ENCODE data around the gene INVS.
A peak's percentile ranks its signal among the peaks of the same experiment; 100 is the strongest.

The INVS gene

DNA sequence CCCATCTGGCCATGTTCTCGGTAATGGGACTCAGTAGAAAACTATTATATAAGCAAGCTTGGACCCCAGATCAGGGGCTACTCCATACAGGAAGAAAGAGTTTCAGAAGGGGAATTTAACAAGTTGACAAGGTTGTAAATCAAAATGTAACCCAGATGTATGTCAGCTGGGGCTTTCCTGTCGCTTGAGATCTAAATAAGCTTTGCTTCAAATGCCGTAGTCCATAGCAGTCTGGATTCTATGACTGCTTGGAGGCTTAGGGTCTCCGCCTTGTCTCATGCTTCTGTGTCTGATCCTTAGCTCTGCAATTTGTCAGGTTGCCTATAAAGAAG, 183.3 kb downstream of the INVS start:
- TF ChIP-seq, protein P1, sequence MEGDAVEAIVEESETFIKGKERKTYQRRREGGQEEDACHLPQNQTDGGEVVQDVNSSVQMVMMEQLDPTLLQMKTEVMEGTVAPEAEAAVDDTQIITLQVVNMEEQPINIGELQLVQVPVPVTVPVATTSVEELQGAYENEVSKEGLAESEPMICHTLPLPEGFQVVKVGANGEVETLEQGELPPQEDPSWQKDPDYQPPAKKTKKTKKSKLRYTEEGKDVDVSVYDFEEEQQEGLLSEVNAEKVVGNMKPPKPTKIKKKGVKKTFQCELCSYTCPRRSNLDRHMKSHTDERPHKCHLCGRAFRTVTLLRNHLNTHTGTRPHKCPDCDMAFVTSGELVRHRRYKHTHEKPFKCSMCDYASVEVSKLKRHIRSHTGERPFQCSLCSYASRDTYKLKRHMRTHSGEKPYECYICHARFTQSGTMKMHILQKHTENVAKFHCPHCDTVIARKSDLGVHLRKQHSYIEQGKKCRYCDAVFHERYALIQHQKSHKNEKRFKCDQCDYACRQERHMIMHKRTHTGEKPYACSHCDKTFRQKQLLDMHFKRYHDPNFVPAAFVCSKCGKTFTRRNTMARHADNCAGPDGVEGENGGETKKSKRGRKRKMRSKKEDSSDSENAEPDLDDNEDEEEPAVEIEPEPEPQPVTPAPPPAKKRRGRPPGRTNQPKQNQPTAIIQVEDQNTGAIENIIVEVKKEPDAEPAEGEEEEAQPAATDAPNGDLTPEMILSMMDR (conservative IDR thresholded peaks at IDR 0.05) = no peak
- TF ChIP-seq ZFX (IDR thresholded peaks at IDR 0.05) = no peak
- no peak overlapping the region for H3K27ac ChIP-seq

DNA sequence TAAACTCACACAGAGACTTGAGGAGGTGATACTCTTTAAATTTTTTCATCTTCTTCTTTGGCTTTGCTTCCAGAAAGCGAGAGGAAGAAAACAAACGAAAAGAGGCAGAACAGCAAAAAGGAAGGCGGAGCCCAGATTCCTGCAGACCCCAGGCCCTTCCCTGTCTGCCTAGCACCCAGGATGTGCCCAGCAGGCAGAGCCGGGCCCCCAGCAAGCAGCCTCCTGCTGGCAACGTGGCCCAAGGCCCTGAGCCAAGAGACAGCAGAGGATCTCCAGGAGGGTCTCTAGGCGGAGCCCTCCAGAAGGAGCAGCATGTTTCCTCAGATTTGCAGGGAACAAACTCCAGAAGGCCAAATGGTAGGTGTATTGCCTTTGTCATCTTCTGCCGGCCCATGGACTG, 185.2 kb downstream of the INVS start:
- no peak overlapping the region for H3K27ac ChIP-seq
- TF ChIP-seq ZFX (IDR thresholded peaks at IDR 0.05) = no peak
- TF ChIP-seq, protein P1 (conservative IDR thresholded peaks at IDR 0.05) = no peak

DNA sequence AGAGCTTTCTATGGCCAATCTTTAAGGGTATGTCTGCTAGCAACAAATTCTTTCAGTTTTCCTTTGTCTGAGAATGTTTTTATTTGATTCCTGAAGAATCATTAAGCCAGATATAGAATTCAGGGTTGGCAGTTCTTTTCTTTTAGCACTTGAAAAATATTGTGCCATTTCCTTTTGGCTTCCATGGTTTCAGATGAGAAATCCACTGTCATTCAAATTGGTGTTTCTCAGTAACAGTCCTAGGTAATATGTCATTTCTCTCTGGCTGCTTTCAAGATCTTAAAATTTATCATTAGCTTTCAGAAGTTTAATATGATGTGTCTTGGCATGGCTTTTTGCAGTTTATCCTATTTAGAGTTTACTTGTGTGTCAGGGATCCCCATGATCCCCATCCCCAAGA, 186.0 kb downstream of the INVS start:
- TF ChIP-seq ZFX (IDR thresholded peaks at IDR 0.05) = no peak
- TF ChIP-seq, protein P1 (conservative IDR thresholded peaks at IDR 0.05) = no peak
- H3K27ac ChIP-seq = peak overlapping the region; percentile 29; the same call in 1 of the 2 replicates

DNA sequence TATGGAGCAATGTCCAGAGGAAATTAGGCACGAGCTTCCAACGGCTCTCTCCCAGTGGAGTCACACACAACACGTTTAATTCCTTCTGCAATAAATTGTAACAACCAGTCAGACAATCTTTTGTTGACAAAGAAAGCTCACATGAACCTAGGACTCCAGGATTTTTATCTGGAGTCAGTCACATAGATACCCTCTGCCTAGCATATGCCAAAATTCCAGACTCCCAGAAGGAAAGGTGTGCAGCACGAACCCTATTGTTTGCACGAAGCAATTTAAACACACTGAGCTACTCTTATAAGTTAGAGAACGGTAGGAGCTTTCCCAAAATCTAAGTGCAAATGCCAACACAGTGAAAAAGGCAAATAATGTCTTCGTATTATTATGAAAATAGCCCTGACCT, 186.6 kb downstream of the INVS start:
- no peak for TF ChIP-seq ZFX (IDR thresholded peaks at IDR 0.05)
- TF ChIP-seq, protein P1 (conservative IDR thresholded peaks at IDR 0.05) = no peak
- peak overlapping the region; percentile 29; the same call in 1 of the 2 replicates for H3K27ac ChIP-seq

DNA sequence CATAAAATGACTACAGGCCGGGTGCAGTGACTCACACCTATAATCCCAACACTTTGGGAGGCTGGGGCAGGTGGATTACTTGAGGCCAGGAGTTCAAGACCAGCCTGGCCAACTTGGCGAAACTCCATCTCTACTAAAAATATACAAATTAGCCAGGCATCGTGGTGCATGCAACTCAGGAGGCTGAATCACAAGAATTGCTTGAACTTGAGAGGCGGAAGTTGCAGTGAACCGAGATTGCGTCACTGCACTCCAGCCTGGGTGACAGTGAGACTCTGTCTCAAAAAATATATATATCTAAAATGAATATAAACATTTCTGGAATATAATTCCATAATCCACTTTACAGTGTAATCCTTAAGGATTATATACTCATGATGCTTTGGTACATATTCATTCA, 187.2 kb downstream of the INVS start:
- no peak for TF ChIP-seq ZFX (IDR thresholded peaks at IDR 0.05)
- TF ChIP-seq, protein P1 (conservative IDR thresholded peaks at IDR 0.05) = no peak

DNA sequence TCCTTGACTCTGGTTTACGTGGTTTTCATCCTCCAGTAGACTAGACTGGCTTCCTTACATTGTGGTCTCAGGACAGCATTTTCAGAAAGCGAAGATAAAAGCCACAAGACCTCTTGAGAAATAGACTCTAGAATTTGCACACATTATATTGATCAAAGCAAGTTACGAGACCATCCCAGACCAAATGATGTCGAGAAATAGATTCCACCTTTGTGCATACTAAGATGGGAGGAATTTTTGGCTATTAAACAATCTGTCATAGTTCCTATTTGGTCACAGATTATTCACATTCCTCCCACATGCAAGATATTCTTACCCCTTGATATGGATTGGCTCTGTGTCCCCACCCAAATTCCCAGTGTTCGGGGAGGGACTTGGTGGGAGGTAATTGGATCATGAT, 188.1 kb downstream of the INVS start:
- TF ChIP-seq ZFX (IDR thresholded peaks at IDR 0.05) = no peak
- TF ChIP-seq, protein P1 (conservative IDR thresholded peaks at IDR 0.05) = no peak
- H3K27ac ChIP-seq = no peak overlapping the region

More for the DNA sequence above, 187.2 kb downstream of the INVS start:
- peak overlapping the region; percentile 51; the same call in 1 of the 2 replicates for H3K27ac ChIP-seq

DNA sequence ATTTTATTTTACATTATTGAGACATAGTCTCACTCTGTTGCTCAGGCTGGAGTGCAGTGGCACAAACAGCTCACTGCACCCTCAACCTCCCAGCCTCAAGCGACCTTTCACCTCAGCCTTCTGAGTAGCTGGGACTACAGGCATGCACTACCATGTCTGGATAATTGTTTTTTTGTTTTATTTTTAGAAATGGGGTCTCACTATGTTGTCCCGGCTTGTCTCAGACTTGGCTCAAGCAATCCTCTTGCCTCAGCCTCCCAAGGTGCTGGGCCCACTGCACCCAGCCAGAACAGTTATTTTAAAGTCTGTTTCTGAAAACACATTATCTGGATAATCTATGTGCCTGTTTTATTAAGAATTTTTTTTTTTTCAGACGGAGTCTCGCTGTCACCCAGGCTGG, 191.7 kb downstream of the INVS start:
- TF ChIP-seq ZFX (IDR thresholded peaks at IDR 0.05) = no peak
- TF ChIP-seq, protein P1 (conservative IDR thresholded peaks at IDR 0.05) = no peak

More for the DNA sequence above, 191.7 kb downstream of the INVS start:
- no peak overlapping the region for H3K27ac ChIP-seq
